Measurements from ENCODE around the gene BCKDK. TPM values are rescaled to one million over a fixed set of nuclear protein-coding genes. Genes with fewer than 3 reads are reported as not detected.

The BCKDK gene
- total RNA-seq, 2 donors from 2014 or later = 47.0 to 57.7 TPM

DNA sequence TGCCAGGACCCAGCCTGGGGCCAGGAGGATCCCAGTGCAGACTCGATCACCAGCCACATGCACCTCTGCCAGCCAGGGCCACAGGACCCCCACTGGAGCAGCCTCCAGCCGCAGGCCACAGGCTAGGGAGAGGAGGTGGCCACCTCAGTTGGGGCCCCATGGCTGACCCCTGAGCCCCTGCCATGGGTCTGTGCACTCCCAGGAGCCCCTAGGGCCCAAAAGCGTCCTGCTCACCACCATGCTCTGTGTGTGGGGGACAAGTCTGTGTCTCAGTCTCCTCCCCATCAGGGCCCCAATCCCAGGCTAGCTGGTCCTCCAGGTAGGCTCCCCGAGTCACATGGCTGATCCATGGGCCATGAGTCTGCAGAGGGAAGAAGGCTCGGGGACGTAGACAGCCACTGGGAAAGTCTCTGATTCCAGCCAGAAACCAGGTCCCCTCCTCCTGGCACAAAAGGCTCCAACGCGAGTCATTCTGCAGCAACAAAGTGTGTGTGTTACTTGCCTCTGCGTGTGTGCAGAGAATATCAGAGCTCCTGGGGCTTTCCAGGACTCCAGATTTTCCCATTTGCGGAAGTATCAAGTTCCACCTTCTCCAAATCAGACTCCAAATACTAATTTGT, 33.4 kb downstream of the BCKDK start:
- no peak overlapping the region for H3K9ac ChIP-seq (ENCODE audit: extremely low read depth, low read length, poor library complexity, severe bottlenecking)
- H3K4me3 ChIP-seq (ENCODE audit: low read length) = peak overlapping the region; percentile 71

GRCh38 chr16:31142109-31143010, 34.2 kb downstream of the BCKDK start:
- peak overlapping the region; percentile 71 for H3K4me3 ChIP-seq (ENCODE audit: low read length)
- WGBS, 2 experiments (ENCODE audit: insufficient coverage in 1 of 2, insufficient read length in 1 of 2) = 20 to 49% methylated on average over 28 to 89 of the region's 89 CpGs
- H3K27me3 Mint-ChIP-seq (ENCODE audit: insufficient read depth) = peaks cover 42% of the 10 kb centered on the region
- no peaks in the 10 kb centered on the region for H3K36me3 ChIP-seq (ENCODE audit: control insufficient read depth, insufficient read depth, low read length)
- H3K9ac ChIP-seq (ENCODE audit: extremely low read depth, low read length, poor library complexity, severe bottlenecking) = no peak overlapping the region
- H3K36me3 Mint-ChIP-seq (ENCODE audit: low read depth) = no peaks in the 10 kb centered on the region
- peaks cover 3% of the 10 kb centered on the region for H3K4me1 ChIP-seq (ENCODE audit: control insufficient read depth, insufficient read depth, low read length)
- H3K27me3 ChIP-seq (ENCODE audit: control insufficient read depth, insufficient read depth, low read length, poor library complexity, severe bottlenecking) = peaks cover 12% of the 10 kb centered on the region
- H3K9me3 Mint-ChIP-seq = no peaks in the 10 kb centered on the region
- H3K27ac Mint-ChIP-seq = peak overlapping the region; percentile 81
- peak overlapping the region; percentile 37 for H3K4me3 Mint-ChIP-seq
- H3K9me3 ChIP-seq (ENCODE audit: control insufficient read depth, low read length) = no peaks in the 10 kb centered on the region
- peak; percentile 100 for DNase-seq
- TF ChIP-seq, protein P1, sequence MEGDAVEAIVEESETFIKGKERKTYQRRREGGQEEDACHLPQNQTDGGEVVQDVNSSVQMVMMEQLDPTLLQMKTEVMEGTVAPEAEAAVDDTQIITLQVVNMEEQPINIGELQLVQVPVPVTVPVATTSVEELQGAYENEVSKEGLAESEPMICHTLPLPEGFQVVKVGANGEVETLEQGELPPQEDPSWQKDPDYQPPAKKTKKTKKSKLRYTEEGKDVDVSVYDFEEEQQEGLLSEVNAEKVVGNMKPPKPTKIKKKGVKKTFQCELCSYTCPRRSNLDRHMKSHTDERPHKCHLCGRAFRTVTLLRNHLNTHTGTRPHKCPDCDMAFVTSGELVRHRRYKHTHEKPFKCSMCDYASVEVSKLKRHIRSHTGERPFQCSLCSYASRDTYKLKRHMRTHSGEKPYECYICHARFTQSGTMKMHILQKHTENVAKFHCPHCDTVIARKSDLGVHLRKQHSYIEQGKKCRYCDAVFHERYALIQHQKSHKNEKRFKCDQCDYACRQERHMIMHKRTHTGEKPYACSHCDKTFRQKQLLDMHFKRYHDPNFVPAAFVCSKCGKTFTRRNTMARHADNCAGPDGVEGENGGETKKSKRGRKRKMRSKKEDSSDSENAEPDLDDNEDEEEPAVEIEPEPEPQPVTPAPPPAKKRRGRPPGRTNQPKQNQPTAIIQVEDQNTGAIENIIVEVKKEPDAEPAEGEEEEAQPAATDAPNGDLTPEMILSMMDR (conservative IDR thresholded peaks at IDR 0.05) = peak; percentile 98
- H3K4me1 Mint-ChIP-seq = peaks cover 12% of the 10 kb centered on the region
- H3K27ac ChIP-seq (ENCODE audit: low read depth, low read length) = peak overlapping the region; percentile 19

More for the DNA sequence above, 33.4 kb downstream of the BCKDK start:
- peak overlapping the region; percentile 81 for H3K27ac Mint-ChIP-seq
- Histone ChIP-seq H3K27ac (ENCODE audit: low read depth, low read length) (peak overlapping the region; percentile 19), H3K9me3 (ENCODE audit: control insufficient read depth, low read length) (no peaks in the 10 kb centered on the region), H3K36me3 (ENCODE audit: control insufficient read depth, insufficient read depth, low read length) (no peaks in the 10 kb centered on the region), H3K27me3 (ENCODE audit: control insufficient read depth, insufficient read depth, low read length, poor library complexity, severe bottlenecking) (peaks cover 5% of the 10 kb centered on the region), H3K4me1 (ENCODE audit: control insufficient read depth, insufficient read depth, low read length) (peaks cover 3% of the 10 kb centered on the region)
- H3K4me3 Mint-ChIP-seq = peak overlapping the region; percentile 37
- H3K36me3 Mint-ChIP-seq (ENCODE audit: low read depth) = no peaks in the 10 kb centered on the region
- DNase-seq = peak; percentile 77
- WGBS, 2 experiments (ENCODE audit: insufficient coverage in 1 of 2, insufficient read length in 1 of 2) = 52 to 68% methylated on average over 9 to 10 of the region's 10 CpGs
- H3K9me3 Mint-ChIP-seq = no peaks in the 10 kb centered on the region
- H3K4me1 Mint-ChIP-seq = peaks cover 12% of the 10 kb centered on the region
- TF ChIP-seq, protein P1 (conservative IDR thresholded peaks at IDR 0.05) = no peak
- peaks cover 34% of the 10 kb centered on the region for H3K27me3 Mint-ChIP-seq (ENCODE audit: insufficient read depth)

DNA sequence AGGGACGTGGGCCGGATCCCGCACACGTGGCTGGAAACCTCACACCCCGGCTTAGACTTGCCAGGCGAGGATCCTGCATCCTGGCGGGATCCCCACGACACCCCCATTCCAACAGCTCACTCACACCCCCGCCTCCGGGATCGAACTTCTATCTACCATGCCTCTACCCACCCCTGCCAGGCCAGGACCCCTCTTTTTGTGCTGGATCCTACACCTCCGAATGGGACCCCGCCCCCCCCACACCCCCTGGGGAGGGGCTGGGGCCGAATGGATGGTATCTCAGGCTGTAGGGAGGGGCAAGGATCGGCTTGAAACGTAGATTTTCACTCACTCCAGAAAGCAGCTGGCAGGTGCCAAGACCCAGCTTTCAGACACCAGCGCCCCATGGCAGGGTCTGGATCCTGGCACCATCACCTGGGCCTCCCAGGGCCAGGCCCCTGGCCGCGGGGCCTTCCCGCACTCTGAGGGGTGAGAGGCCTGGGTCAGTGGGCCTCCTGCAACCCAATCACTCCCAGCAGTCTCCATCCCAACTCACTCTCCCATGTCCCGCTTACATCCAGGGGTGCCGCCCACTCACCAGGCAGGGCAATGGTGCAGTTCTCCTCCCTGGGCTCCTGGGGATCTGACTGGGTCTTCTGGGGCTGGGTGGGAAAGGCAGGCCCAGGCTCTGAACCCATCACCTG, 35.0 kb downstream of the BCKDK start:
- no peaks in the 10 kb centered on the region for H3K9me3 ChIP-seq (ENCODE audit: control insufficient read depth, low read length)
- H3K9ac ChIP-seq (ENCODE audit: extremely low read depth, low read length, poor library complexity, severe bottlenecking) = no peak overlapping the region
- peaks cover 3% of the 10 kb centered on the region for H3K4me1 ChIP-seq (ENCODE audit: control insufficient read depth, insufficient read depth, low read length)
- no peak overlapping the region for H3K27ac ChIP-seq (ENCODE audit: low read depth, low read length)
- no peak overlapping the region for H3K4me3 ChIP-seq (ENCODE audit: low read length)
- no peak for DNase-seq
- Mint-ChIP-seq H3K36me3 (ENCODE audit: low read depth) (no peaks in the 10 kb centered on the region), H3K4me3 (no peak overlapping the region), H3K27ac (no peak overlapping the region), H3K27me3 (ENCODE audit: insufficient read depth) (peaks cover 50% of the 10 kb centered on the region), H3K4me1 (peaks cover 12% of the 10 kb centered on the region), H3K9me3 (no peaks in the 10 kb centered on the region)
- peaks cover 20% of the 10 kb centered on the region for H3K27me3 ChIP-seq (ENCODE audit: control insufficient read depth, insufficient read depth, low read length, poor library complexity, severe bottlenecking)
- no peaks in the 10 kb centered on the region for H3K36me3 ChIP-seq (ENCODE audit: control insufficient read depth, insufficient read depth, low read length)
- 86 to 88% methylated on average over 9 to 22 of the region's 22 CpGs for WGBS, 2 experiments (ENCODE audit: insufficient coverage in 1 of 2, insufficient read length in 1 of 2)
- TF ChIP-seq, protein P1 (conservative IDR thresholded peaks at IDR 0.05) = no peak
